HepG2 (cell line): ENCODE data around the gene STARD6. TPM values are rescaled to one million over a fixed set of nuclear protein-coding genes. Genes with fewer than 3 reads are reported as not detected.

Experiments
- ARHGAP35 ChIP-seq: sonication (generic); formaldehyde crosslinking; IDR thresholded peaks from 2 replicates; pipeline ENCODE4 v1.9.0; 2022; ENCODE audit warnings: mild to moderate bottlenecking, inconsistent platforms, moderate library complexity, missing genetic modification reagents, borderline replicate concordance
- ATRX ChIP-seq: sonication (generic); formaldehyde crosslinking; IDR thresholded peaks from 2 replicates; pipeline ENCODE4 v1.4.0; 2020; ENCODE audit warnings: missing genetic modification reagents, borderline replicate concordance
- CBX1 ChIP-seq: IDR thresholded peaks from one replicate; pipeline ENCODE4 v1.6.1; 2016; ENCODE audit warnings: antibody characterized with exemption, low read depth
- CC2D1A ChIP-seq: sonication (generic); formaldehyde crosslinking; IDR thresholded peaks from 2 replicates; pipeline ENCODE4 v1.8.1; 2023; ENCODE audit warnings: mild to moderate bottlenecking, missing genetic modification reagents
- CHD4 ChIP-seq: fragments of 200-600 bp; sonication (generic); IDR thresholded peaks from 2 replicates; pipeline ENCODE4 v1.7.0; 2017; ENCODE audit warnings: mild to moderate bottlenecking, low read length, borderline replicate concordance
- DMAP1 ChIP-seq: IDR thresholded peaks from 2 replicates; pipeline ENCODE4 v1.6.1; 2016
- GATAD1 ChIP-seq: IDR thresholded peaks from 2 replicates; pipeline ENCODE4 v1.6.1; 2016; ENCODE audit warnings: missing genetic modification reagents, missing compliant biosample characterization
- GTF3A ChIP-seq: sonication (generic); formaldehyde crosslinking; conservative IDR thresholded peaks from 2 replicates; pipeline ENCODE4 v1.4.0; 2020; ENCODE audit warnings: mild to moderate bottlenecking, missing genetic modification reagents
- HOXA7 ChIP-seq: sonication (generic); formaldehyde crosslinking; IDR thresholded peaks from 2 replicates; pipeline ENCODE4 v1.8.1; 2022; ENCODE audit warnings: mild to moderate bottlenecking, missing genetic modification reagents, moderate library complexity
- JUN ChIP-seq: sonication (generic); formaldehyde crosslinking; IDR thresholded peaks from 2 replicates; pipeline ENCODE4 v1.4.0; 2020; ENCODE audit warnings: mild to moderate bottlenecking, missing genetic modification reagents
- MED8 ChIP-seq: sonication (generic); formaldehyde crosslinking; IDR thresholded peaks from 2 replicates; pipeline ENCODE4 v1.8.1; 2023; ENCODE audit warnings: mild to moderate bottlenecking, missing genetic modification reagents; ENCODE audit not compliant: insufficient replicate concordance
- RXRA ChIP-seq: sonication (generic); formaldehyde crosslinking; IDR thresholded peaks from 2 replicates; pipeline ENCODE4 v1.5.1; 2020; ENCODE audit warnings: missing genetic modification reagents
- TBX3 ChIP-seq: fragments of 450-650 bp; IDR thresholded peaks from 2 replicates; pipeline ENCODE4 v1.6.1; 2017; ENCODE audit warnings: antibody characterized with exemption, mild to moderate bottlenecking, inconsistent platforms, borderline replicate concordance
- TOE1 ChIP-seq: sonication (generic); formaldehyde crosslinking; IDR thresholded peaks from 2 replicates; pipeline ENCODE4 v1.4.0; 2020; ENCODE audit warnings: mild to moderate bottlenecking, missing genetic modification reagents
- ZC3H13 ChIP-seq: sonication (generic); formaldehyde crosslinking; IDR thresholded peaks from 2 replicates; pipeline ENCODE4 v1.8.1; 2023; ENCODE audit warnings: mild to moderate bottlenecking, missing genetic modification reagents, moderate library complexity
- ZNF10 ChIP-seq: sonication (generic); formaldehyde crosslinking; IDR thresholded peaks from 2 replicates; pipeline ENCODE4 v1.4.0; 2020; ENCODE audit warnings: mild to moderate bottlenecking, low read depth, missing genetic modification reagents, borderline replicate concordance
- ZNF101 ChIP-seq: sonication (generic); formaldehyde crosslinking; IDR thresholded peaks from 2 replicates; pipeline ENCODE4 v1.4.0; 2020; ENCODE audit warnings: mild to moderate bottlenecking, low read depth, missing genetic modification reagents, borderline replicate concordance
- ZNF672 ChIP-seq: sonication (generic); formaldehyde crosslinking; IDR thresholded peaks from 2 replicates; pipeline ENCODE4 v1.8.1; 2022; ENCODE audit warnings: missing genetic modification reagents
- ZNF790 ChIP-seq: sonication (generic); formaldehyde crosslinking; IDR thresholded peaks from 2 replicates; pipeline ENCODE4 v1.8.0; 2022; ENCODE audit warnings: missing genetic modification reagents, mild to moderate bottlenecking, borderline replicate concordance
- ZSCAN12 ChIP-seq: sonication (generic); formaldehyde crosslinking; IDR thresholded peaks from 2 replicates; pipeline ENCODE4 v1.9.0; 2021; ENCODE audit warnings: mild to moderate bottlenecking, missing genetic modification reagents
- ZSCAN9 ChIP-seq: IDR thresholded peaks from 2 replicates; pipeline ENCODE4 v1.6.1; 2016; ENCODE audit warnings: borderline replicate concordance
- polyA plus RNA-seq, 8 experiments: library from polyadenylated mRNA; depleted of rRNA in 3 of 8; stranded (reverse) in 7 of 8; unstranded in 1 of 8; fragments of >200 nt; fragmentation: Illumina TruSeq in 4 of 8; extraction: Trizol in 4 of 8; gene quantifications; 2 replicates each; pipeline versions ENCODE4 v1.2.1 to v1.2.3, GENCODE V29; 2011 to 2016; ENCODE audit warnings: low read depth in 4 of 8, missing spikeins in 1 of 8, mixed read lengths in 1 of 8; ENCODE audit not compliant: insufficient read depth in 1 of 8
- total RNA-seq, 5 experiments: library from RNA; depleted of rRNA; stranded (reverse); fragments of >200 nt; fragmentation: Illumina TruSeq; extraction: Trizol; gene quantifications; 2 replicates each; pipeline ENCODE4 v1.2.3, GENCODE V29; 2016; ENCODE audit warnings: low read depth in 1 of 5
- TF ChIP-seq, protein P1 (sequence below): IDR thresholded peaks from 2 replicates; pipeline ENCODE4 v1.6.1; 2012; ENCODE audit warnings: low read depth, low read length, improper control_type of control experiment
- TF ChIP-seq, protein P2 (sequence below): sonication (generic); formaldehyde crosslinking; IDR thresholded peaks from 2 replicates; pipeline ENCODE4 v1.4.0; 2020; ENCODE audit warnings: missing genetic modification reagents, borderline replicate concordance

STARD6 gene
- total and polyA plus RNA-seq, 2 of the 13 experiments (the other 11 are each of a cell fraction or from before 2014, with no cell fraction given): not detected

DNA sequence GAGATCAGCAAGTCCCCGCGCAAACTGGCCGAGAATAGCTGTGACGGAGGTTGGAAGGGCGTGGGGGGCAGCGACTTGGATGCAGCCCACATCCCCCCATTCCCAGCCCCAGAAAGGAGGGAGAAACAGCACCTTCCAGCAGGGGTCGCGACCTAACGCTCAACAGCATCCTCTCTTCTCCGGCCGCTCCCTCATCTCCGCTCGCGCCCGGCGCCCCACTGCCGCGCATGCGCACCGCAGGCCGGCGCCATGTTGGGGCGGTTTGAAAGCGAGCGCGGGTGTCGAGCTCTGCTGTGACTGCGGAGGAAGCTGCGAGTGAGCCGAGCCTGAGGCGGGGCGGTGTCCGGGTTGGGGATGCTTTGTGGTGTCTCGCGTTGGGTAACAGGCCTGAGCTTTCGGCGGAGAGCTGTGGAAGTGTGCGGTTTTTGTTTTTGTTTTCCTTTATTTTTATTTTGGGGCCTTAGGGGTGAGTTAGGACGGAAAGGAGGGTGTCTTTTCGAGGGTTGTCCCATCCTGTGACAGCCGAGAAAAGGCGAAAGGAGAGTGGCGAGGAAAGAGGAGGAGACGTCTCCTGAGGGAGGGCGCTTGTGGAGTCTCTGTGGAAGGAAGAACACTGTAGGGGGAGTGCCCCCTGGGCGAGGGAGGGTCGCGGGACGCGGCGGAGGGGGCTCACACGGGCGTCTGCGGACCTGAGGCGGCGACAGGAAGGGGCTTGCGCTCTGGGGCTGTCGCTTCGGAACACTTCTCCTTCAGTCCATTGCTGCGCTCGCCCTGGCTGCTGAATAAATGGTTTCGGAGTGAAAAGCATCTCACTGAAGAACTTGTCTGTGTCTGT is at the start of gene STARD6, which contains the start of gene C18orf54 (continued):
- TF ChIP-seq RXRA (CRISPR knock-in tag) (peak; percentile 43; the same call in 1 of the 2 replicates), GTF3A (no peak), ZC3H13 (CRISPR knock-in tag) (peak; percentile 65; the same call in 1 of the 2 replicates), ZNF672 (CRISPR knock-in tag) (0 out of 2 replicates have a peak, but pooled peaks have one; percentile 49), GATAD1 (peak; percentile 87), TBX3 (no peak), MED8 (no peak), ARHGAP35 (CRISPR knock-in tag) (0 out of 2 replicates have a peak, but pooled peaks have one; percentile 32), DMAP1 (CRISPR knock-in tag) (no peak), CBX1 (no peak), JUN (no peak), HOXA7 (CRISPR knock-in tag) (no peak), ZNF10 (CRISPR knock-in tag) (no peak), ZSCAN9 (CRISPR knock-in tag) (0 out of 2 replicates have a peak, but pooled peaks have one; percentile 47), CHD4 (no peak), ZNF790 (CRISPR knock-in tag) (no peak), ATRX (CRISPR knock-in tag) (no peak), TOE1 (CRISPR knock-in tag) (no peak), ZSCAN12 (no peak), ZNF101 (CRISPR knock-in tag) (no peak), CC2D1A (CRISPR knock-in tag) (no peak)
- TF ChIP-seq, protein P1, sequence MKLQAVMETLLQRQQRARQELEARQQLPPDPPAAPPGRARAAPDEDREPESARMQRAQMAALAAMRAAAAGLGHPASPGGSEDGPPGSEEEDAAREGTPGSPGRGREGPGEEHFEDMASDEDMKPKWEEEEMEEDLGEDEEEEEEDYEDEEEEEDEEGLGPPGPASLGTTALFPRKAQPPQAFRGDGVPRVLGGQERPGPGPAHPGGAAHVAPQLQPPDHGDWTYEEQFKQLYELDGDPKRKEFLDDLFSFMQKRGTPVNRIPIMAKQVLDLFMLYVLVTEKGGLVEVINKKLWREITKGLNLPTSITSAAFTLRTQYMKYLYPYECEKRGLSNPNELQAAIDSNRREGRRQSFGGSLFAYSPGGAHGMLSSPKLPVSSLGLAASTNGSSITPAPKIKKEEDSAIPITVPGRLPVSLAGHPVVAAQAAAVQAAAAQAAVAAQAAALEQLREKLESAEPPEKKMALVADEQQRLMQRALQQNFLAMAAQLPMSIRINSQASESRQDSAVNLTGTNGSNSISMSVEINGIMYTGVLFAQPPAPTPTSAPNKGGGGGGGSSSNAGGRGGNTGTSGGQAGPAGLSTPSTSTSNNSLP: no peak
- TF ChIP-seq, protein P2, sequence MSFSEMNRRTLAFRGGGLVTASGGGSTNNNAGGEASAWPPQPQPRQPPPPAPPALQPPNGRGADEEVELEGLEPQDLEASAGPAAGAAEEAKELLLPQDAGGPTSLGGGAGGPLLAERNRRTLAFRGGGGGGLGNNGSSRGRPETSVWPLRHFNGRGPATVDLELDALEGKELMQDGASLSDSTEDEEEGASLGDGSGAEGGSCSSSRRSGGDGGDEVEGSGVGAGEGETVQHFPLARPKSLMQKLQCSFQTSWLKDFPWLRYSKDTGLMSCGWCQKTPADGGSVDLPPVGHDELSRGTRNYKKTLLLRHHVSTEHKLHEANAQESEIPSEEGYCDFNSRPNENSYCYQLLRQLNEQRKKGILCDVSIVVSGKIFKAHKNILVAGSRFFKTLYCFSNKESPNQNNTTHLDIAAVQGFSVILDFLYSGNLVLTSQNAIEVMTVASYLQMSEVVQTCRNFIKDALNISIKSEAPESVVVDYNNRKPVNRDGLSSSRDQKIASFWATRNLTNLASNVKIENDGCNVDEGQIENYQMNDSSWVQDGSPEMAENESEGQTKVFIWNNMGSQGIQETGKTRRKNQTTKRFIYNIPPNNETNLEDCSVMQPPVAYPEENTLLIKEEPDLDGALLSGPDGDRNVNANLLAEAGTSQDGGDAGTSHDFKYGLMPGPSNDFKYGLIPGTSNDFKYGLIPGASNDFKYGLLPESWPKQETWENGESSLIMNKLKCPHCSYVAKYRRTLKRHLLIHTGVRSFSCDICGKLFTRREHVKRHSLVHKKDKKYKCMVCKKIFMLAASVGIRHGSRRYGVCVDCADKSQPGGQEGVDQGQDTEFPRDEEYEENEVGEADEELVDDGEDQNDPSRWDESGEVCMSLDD: no peak
